Stomach smooth muscle (tissue), 2 donors: ENCODE data around the gene TNFRSF19.

Experiments used
- H3K27ac ChIP-seq: one replicate; pipeline ENCODE4 v1.7.0; 2013; ENCODE audit warnings: mild to moderate bottlenecking, low read length, inconsistent platforms
- H3K27me3 ChIP-seq, 2 donors: one replicate each; pipeline ENCODE4 v1.7.0; 2013; ENCODE audit warnings: low read length in 2 of 2; ENCODE audit not compliant: insufficient read depth in 2 of 2, control insufficient read depth in 1 of 2
- H3K36me3 ChIP-seq, 2 donors: one replicate each; pipeline ENCODE4 v1.7.0; 2013; ENCODE audit warnings: low read length in 2 of 2; ENCODE audit not compliant: control insufficient read depth in 2 of 2, insufficient read depth in 2 of 2
- H3K4me1 ChIP-seq: one replicate; pipeline ENCODE4 v1.7.0; 2013; ENCODE audit warnings: low read length; ENCODE audit not compliant: control insufficient read depth, insufficient read depth
- H3K4me3 ChIP-seq, 2 donors: one replicate each; pipeline ENCODE4 v1.7.0; 2013; ENCODE audit warnings: low read length in 2 of 2
- H3K9ac ChIP-seq, 2 donors: one replicate each; pipeline ENCODE4 v1.7.0; 2013; ENCODE audit warnings: low read length in 2 of 2, mild to moderate bottlenecking in 1 of 2
- H3K9me3 ChIP-seq, 2 donors: one replicate each; pipeline ENCODE4 v1.7.0; 2013; ENCODE audit warnings: low read length in 2 of 2; ENCODE audit not compliant: control insufficient read depth in 2 of 2
- donor health status: healthy.
- donor health status: Pancreatic carcinoma.

TNFRSF19 gene

DNA sequence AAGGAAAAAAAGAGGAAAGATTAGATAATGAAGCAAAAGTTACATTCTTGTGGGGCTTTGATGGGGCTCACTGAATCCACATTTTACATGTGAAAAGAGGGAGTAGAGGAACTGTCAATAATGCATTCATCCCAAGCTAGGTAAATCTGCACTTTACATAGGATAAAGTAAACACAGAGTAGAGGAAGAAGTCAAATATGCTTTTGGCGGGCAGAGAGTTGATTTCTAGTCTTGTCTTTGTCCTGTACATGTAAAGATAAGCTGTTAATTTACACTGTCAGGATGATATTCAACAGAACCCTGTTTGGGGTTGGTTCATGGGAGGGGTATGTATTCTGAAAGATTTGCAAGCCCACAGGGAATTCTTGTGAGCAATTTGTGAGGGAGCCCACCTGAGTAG, 18.0 kb upstream of the TNFRSF19 start:
- no peaks in the 10 kb centered on the region for H3K9me3 ChIP-seq
- H3K36me3 ChIP-seq, result no peaks in the 10 kb centered on the region
- peaks cover under 1% of the 10 kb centered on the region for H3K4me1 ChIP-seq
- H3K27me3 ChIP-seq, result peaks cover 0 to 4% of the 10 kb centered on the region in 2 donors
- H3K27ac ChIP-seq, result no peak overlapping the region
- H3K9ac ChIP-seq, result no peak overlapping the region
- no peak overlapping the region for H3K4me3 ChIP-seq

DNA sequence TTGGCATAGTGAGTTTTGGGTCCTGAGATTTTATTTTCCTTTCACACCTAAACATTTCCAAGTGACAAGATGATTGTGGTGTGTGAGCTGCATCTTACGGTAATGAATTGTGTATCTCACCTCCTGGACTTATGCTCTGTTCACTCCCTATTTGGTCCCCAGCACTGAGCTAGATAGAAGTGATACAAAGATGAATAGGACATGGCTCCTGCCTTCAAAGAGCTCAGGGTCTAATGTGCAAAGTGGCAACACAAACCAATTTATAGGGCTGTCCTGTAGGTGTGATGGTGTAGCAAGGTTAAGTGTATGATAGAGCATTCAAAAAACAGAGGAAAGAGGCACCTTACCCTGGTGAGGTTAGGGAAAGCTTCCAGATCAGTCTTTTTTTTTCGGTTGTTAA, 17.6 kb upstream of the TNFRSF19 start:
- no peak overlapping the region for H3K27ac ChIP-seq
- no peak overlapping the region for H3K4me3 ChIP-seq
- no peaks in the 10 kb centered on the region for H3K9me3 ChIP-seq
- no peaks in the 10 kb centered on the region for H3K36me3 ChIP-seq
- no peaks in the 10 kb centered on the region for H3K4me1 ChIP-seq
- peaks cover 0 to 4% of the 10 kb centered on the region in 2 donors for H3K27me3 ChIP-seq
- no peak overlapping the region for H3K9ac ChIP-seq

DNA sequence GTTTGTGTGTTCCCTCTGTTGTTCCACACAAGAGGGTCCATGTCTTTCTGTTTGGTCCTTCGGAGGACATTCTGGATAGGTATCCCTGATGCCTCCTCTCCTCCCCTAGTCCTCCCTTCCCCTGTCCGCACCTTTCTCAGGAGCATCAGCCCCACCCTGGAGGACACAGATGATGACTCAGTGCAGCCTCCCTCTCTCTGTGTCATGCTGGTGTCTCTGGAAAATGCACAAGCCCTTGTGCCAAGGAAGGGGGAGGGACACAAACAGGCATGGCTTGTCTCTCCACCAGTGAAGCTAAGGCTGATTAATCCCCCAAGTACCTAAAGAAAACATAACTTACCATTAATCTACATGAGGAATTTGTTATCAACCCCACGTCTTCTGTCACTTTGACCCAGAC, 16.2 kb upstream of the TNFRSF19 start:
- Histone ChIP-seq H3K36me3 (no peaks in the 10 kb centered on the region), H3K27ac (no peak overlapping the region), H3K4me3 (no peak overlapping the region), H3K27me3 (peaks cover 0 to 4% of the 10 kb centered on the region in 2 donors), H3K4me1 (peaks cover 5% of the 10 kb centered on the region), H3K9ac (no peak overlapping the region), H3K9me3 (no peaks in the 10 kb centered on the region)

DNA sequence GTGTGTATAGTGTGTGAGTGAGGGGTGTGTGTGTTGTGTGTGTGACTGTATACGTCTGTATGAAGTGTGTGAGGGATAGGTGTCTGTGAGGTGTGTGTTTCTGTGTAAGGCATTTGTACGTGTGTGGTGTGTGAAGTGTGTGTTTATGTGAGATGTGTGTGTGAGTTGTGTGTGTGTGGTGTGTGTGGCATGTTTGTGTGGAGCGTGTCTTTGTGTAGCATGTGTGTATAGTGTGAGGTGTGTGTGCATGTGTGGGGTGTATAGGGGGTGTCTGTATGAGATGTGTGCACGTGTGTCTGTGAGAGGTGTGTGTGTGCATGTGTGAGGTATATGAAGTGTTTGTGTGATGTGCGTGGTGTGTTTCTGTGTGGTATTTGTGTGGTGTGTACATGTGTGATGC, 13.2 kb upstream of the TNFRSF19 start:
- H3K9ac ChIP-seq, result no peak overlapping the region
- H3K9me3 ChIP-seq, result no peaks in the 10 kb centered on the region
- H3K27ac ChIP-seq, result no peak overlapping the region
- H3K36me3 ChIP-seq, result no peaks in the 10 kb centered on the region
- peaks cover 0 to 4% of the 10 kb centered on the region in 2 donors for H3K27me3 ChIP-seq
- no peak overlapping the region for H3K4me3 ChIP-seq
- H3K4me1 ChIP-seq, result peaks cover 12% of the 10 kb centered on the region

DNA sequence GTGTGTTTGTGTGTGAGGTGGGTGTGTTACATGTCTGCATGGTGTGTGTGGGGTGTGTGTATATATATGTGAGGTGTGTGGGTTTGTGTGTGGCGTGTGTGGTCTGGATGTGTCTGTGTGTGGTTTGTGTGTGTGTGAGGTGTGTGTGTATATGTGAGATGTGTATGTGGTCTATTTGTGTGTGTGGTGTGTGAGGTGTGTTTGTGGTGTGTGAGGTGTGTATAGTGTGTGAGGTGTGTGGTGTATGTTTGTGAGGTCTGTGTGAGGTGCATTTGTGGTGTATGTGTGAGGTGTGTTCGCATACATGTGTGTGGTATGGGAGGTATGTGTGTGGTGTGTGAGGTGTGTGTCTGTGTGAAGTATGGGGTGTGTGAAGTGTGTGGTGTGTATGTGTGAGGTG, 12.5 kb upstream of the TNFRSF19 start:
- Histone ChIP-seq H3K36me3 (no peaks in the 10 kb centered on the region), H3K27ac (no peak overlapping the region), H3K4me1 (peaks cover 12% of the 10 kb centered on the region), H3K9ac (no peak overlapping the region), H3K4me3 (no peak overlapping the region), H3K27me3 (peaks cover 0 to 4% of the 10 kb centered on the region in 2 donors), H3K9me3 (no peaks in the 10 kb centered on the region)

DNA sequence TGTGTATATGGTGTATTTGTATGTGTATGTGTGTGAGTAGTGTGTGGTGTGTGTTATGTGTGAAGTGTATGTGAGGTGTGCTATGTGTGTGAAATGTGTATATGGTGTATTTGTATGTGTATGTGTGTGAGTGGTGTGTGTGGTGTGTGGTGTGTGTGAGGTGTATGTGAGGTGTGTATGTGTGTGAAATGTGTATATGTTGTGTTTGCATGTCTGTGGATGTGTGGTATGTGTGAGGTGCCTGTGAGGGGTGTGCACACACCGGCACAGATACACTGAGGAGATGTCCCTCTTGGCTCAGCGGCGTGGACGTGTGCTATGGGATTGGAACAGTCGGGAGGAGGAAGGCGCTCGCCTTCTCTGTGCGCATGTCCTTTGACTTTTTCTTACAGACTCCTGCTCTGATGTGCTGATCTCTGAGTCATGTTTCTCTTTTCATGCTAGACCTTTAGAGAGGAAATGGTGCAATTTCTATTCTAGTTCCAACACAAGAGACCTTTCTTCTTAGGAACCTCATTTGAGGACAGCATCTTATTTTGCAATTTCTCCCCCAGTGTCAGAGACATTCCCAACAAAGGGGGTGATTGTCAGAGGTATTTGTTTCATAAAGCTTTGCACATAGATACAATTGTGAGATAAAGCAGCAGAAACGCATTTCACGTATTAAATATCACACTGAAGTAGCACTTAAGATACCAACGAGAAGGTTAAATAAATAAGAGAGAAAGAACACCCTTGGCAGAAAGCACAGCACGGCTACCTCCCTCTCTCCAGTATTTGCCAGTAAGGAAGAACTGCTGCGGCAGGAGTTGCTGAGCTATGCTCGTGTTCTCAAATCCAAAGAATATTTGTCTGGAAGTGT, 11.3 kb upstream of the TNFRSF19 start:
- Histone ChIP-seq H3K27me3 (peaks cover 0 to 4% of the 10 kb centered on the region in 2 donors), H3K27ac (peak overlapping the region; percentile 24), H3K9me3 (no peaks in the 10 kb centered on the region), H3K9ac (peak overlapping the region; percentile 20 to 37), H3K4me3 (peak overlapping the region; percentile 55 to 68), H3K36me3 (no peaks in the 10 kb centered on the region), H3K4me1 (peaks cover 12% of the 10 kb centered on the region)

DNA sequence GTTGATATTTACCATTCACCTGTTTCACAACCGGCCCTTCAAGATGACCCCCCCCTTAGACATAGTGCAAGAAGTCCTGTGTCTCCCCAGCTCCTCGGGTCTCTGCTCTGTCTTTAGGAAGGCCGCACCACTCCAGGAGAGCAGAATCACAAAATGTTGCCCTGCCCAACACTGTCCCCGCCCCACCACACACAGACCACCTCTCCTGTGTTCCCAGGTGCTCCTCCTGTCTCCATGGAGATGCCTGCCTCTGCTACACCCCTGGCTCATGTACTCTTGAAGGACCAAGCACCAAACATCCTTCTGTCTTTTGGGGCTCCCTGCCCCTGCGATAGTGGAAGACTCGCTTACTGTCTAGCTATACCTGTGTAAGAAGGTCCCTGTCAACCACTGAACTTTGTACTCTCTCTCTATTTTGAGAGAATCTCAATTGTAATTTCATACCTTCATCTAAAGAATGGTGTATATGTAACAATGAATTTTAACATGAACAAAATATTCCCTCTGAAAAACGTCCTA, 9.6 kb upstream of the TNFRSF19 start:
- H3K4me1 ChIP-seq, result peaks cover 12% of the 10 kb centered on the region
- H3K9ac ChIP-seq, result no peak overlapping the region
- no peaks in the 10 kb centered on the region for H3K9me3 ChIP-seq
- H3K36me3 ChIP-seq, result no peaks in the 10 kb centered on the region
- no peak overlapping the region for H3K27ac ChIP-seq
- no peak overlapping the region for H3K4me3 ChIP-seq
- no peaks in the 10 kb centered on the region for H3K27me3 ChIP-seq

DNA sequence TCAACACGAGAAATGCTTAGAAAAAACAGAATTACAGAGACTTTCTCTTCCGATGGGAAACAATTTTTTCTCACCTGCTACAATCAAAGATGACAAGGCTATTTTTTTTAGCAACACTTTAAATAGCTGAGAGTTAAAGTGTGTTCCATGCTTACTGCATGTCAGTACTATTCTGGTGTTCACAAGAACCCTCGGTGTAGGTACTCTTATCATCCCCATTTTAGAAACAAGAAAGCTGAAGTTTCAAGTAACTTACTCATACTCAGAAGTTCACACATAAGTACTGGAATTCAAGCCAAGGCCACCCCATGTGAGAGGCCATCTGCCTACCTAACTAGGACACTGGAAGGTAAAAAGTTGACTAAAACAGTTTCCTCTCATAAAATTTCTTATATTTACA, 9.0 kb upstream of the TNFRSF19 start:
- Histone ChIP-seq H3K9me3 (no peaks in the 10 kb centered on the region), H3K4me1 (peaks cover 12% of the 10 kb centered on the region), H3K4me3 (no peak overlapping the region), H3K9ac (no peak overlapping the region), H3K27ac (no peak overlapping the region), H3K36me3 (no peaks in the 10 kb centered on the region), H3K27me3 (no peaks in the 10 kb centered on the region)

DNA sequence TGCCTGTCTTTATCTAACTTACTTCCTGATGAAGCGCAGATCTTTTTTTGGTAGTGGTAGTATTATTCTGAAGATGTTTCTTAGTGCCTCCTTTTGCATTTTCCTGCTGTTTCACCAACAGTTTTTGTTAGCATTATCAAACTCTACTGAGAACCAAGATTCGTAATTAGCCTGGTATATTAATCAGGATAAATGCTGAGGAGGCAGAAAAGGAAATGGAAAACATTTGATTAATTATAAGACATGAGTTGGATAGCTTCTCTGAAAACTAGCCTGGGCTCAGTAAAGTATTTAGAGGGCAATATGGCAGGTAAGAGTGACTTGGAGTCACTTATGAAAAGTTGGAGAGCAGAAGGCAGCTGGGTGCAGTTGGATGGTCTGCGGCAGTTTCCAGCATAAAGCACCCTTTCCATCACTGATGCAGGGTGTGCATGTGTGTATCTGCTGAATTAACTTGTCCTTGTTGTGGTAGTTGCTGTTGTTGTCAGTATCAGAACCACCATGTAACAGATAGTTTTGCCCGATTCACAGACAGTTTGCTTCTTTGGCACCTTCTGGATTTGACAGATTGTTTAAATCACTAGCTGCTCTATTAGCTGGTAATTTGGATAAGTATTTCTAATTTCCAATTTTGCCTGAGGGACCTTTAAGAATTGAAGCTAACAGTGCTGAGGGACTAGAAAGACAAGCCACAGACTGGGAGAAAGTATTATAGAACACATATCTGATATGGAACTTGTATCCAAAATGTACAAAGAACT, 6.9 kb upstream of the TNFRSF19 start:
- no peak overlapping the region for H3K27ac ChIP-seq
- H3K9me3 ChIP-seq, result no peaks in the 10 kb centered on the region
- H3K27me3 ChIP-seq, result no peaks in the 10 kb centered on the region

DNA sequence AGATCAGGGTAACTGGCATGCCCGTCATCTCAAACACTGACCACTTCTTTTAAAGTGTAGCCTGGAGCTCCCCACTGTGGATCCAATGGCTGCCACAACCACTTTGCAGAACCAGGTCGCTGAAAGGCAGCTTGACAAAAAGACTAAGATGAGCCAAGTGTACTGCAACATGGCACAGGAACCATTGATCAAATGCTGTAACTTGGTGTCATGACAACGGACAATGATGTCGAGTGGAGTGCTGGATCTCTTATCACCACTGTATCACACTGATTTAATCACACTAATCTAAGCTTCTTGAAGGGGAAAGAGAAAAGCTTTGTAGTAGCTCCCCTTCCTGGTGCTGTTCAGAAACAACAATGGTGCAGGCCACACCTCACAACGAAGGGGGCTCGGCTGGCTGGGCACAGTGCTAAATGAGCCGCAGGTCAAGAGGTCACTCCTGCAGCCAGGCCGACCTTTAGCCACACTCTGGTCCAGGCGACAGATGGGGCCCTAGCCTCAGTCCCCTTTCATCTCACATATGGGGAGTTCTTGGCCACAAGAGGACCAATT, 2.2 kb upstream of the TNFRSF19 start:
- Histone ChIP-seq H3K9me3 (no peaks in the 10 kb centered on the region), H3K27me3 (peaks cover 13 to 27% of the 10 kb centered on the region in 2 donors)

More for the DNA sequence above, 6.9 kb upstream of the TNFRSF19 start:
- no peaks in the 10 kb centered on the region for H3K36me3 ChIP-seq
- H3K4me3 ChIP-seq, result no peak overlapping the region
- H3K9ac ChIP-seq, result no peak overlapping the region
- H3K4me1 ChIP-seq, result peaks cover 12% of the 10 kb centered on the region

More for the DNA sequence above, 2.2 kb upstream of the TNFRSF19 start:
- Histone ChIP-seq H3K4me1 (no peaks in the 10 kb centered on the region), H3K9ac (no peak overlapping the region), H3K4me3 (no peak overlapping the region), H3K36me3 (no peaks in the 10 kb centered on the region), H3K27ac (no peak overlapping the region)
